WTC11 (cell line): ENCODE measurements around the gene SH3YL1. TPM values are rescaled to one million over a fixed set of nuclear protein-coding genes. Genes with fewer than 3 reads are reported as not detected.

Source experiments
- ATAC-seq: fragments of 200-7000 bp; cut with Tn5 transposase; 2 replicates; pipeline ENCODE4 v1.10.0; 2021; ENCODE audit warnings: mild to moderate bottlenecking, moderate library complexity
- CTCF ChIA-PET: fragments of 300-600 bp; sonication (Branson Sonifier 250); formaldehyde crosslinking; loops from one replicate; lab custom pipeline; 2021; ENCODE audit warnings: antibody characterized with exemption; lab: Charles Lee
- POLR2A ChIA-PET: fragments of 350-600 bp; sonication (Branson Sonifier 250); formaldehyde crosslinking; loops from one replicate; lab custom pipeline; 2021; ENCODE audit warnings: antibody characterized with exemption; lab: Charles Lee
- DNase-seq: peaks from one replicate; pipeline ENCODE4 v3.0.0; 2021; ENCODE audit warnings: low spot score
- H3K27ac Mint-ChIP-seq: 2 replicates; pipeline ENCODE4 v1.8.0; 2021; ENCODE audit warnings: mixed read lengths
- H3K27me3 Mint-ChIP-seq: 2 replicates; pipeline ENCODE4 v1.8.0; 2021; ENCODE audit warnings: low read depth, mild to moderate bottlenecking, moderate library complexity, mixed read lengths
- H3K36me3 Mint-ChIP-seq: 2 replicates; pipeline ENCODE4 v1.8.0; 2021; ENCODE audit warnings: mixed read lengths
- H3K4me1 Mint-ChIP-seq: 2 replicates; pipeline ENCODE4 v1.8.0; 2022; ENCODE audit warnings: mixed read lengths
- H3K4me3 Mint-ChIP-seq: 2 replicates; pipeline ENCODE4 v1.8.0; 2021; ENCODE audit warnings: mild to moderate bottlenecking, moderate library complexity, mixed read lengths
- H3K9me3 Mint-ChIP-seq: 2 replicates; pipeline ENCODE4 v1.8.0; 2021; ENCODE audit warnings: mixed read lengths
- ATF6 ChIP-seq: sonication (generic); formaldehyde crosslinking; IDR thresholded peaks from 2 replicates; pipeline ENCODE4 v1.8.1; 2023; ENCODE audit warnings: mild to moderate bottlenecking, missing genetic modification reagents
- FOXJ3 ChIP-seq: sonication (generic); formaldehyde crosslinking; IDR thresholded peaks from 2 replicates; pipeline ENCODE4 v1.9.0; 2021; ENCODE audit warnings: missing genetic modification reagents, mild to moderate bottlenecking, borderline replicate concordance
- JAZF1 ChIP-seq: fragments of 250-450 bp; sonication (Bioruptor Pico); IDR thresholded peaks from 2 replicates; pipeline ENCODE4 v1.9.0; 2021; ENCODE audit warnings: moderate library complexity, mild to moderate bottlenecking, inconsistent platforms
- JUN ChIP-seq: sonication (generic); formaldehyde crosslinking; IDR thresholded peaks from 2 replicates; pipeline ENCODE4 v1.8.0; 2023; ENCODE audit warnings: mild to moderate bottlenecking, missing genetic modification reagents
- MAX ChIP-seq: sonication (generic); formaldehyde crosslinking; IDR thresholded peaks from 2 replicates; pipeline ENCODE4 v1.8.0; 2022; ENCODE audit warnings: mild to moderate bottlenecking, missing genetic modification reagents
- NFE2L1 ChIP-seq: sonication (generic); formaldehyde crosslinking; IDR thresholded peaks from 2 replicates; pipeline ENCODE4 v1.8.1; 2023; ENCODE audit warnings: missing genetic modification reagents
- NR1H2 ChIP-seq: sonication (generic); formaldehyde crosslinking; IDR thresholded peaks from 2 replicates; pipeline ENCODE4 v1.9.0; 2021; ENCODE audit warnings: mild to moderate bottlenecking, moderate library complexity, missing genetic modification reagents
- NR2C2 ChIP-seq: sonication (generic); formaldehyde crosslinking; IDR thresholded peaks from 2 replicates; pipeline ENCODE4 v1.8.0; 2022; ENCODE audit warnings: mild to moderate bottlenecking, missing genetic modification reagents
- PREB ChIP-seq: sonication (generic); formaldehyde crosslinking; IDR thresholded peaks from 2 replicates; pipeline ENCODE4 v1.8.1; 2022; ENCODE audit warnings: mild to moderate bottlenecking, missing genetic modification reagents, moderate library complexity, borderline replicate concordance
- TP53 ChIP-seq: sonication (generic); formaldehyde crosslinking; IDR thresholded peaks from 2 replicates; pipeline ENCODE4 v1.8.1; 2023; ENCODE audit warnings: mild to moderate bottlenecking, missing genetic modification reagents
- ZBTB21 ChIP-seq: sonication (generic); formaldehyde crosslinking; IDR thresholded peaks from 2 replicates; pipeline ENCODE4 v1.8.1; 2023; ENCODE audit warnings: mild to moderate bottlenecking, missing genetic modification reagents, borderline replicate concordance
- total RNA-seq: library from RNA; stranded (reverse); gene quantifications from 3 replicates; pipeline ENCODE4 v1.2.3, GENCODE V29; 2021
- TF ChIP-seq, protein P1 (sequence below): sonication (generic); formaldehyde crosslinking; IDR thresholded peaks from 2 replicates; pipeline ENCODE4 v1.8.0; 2023; ENCODE audit warnings: missing genetic modification reagents, mild to moderate bottlenecking, borderline replicate concordance
- TF ChIP-seq, protein P2 (sequence below): fragments of 250-450 bp; sonication (Bioruptor Pico); IDR thresholded peaks from 2 replicates; pipeline ENCODE4 v1.9.0; 2021; ENCODE audit warnings: mild to moderate bottlenecking

SH3YL1 gene
- total RNA-seq, 1 experiment from 2014 or later: 26.4 TPM

GRCh38 chr2:234421-234820 is 29.4 kb downstream of the SH3YL1 start (continued):
- TF ChIP-seq NR1H2 (CRISPR knock-in tag) (no peak), MAX (CRISPR knock-in tag) (no peak), ZBTB21 (CRISPR knock-in tag) (no peak)

- peak overlapping the region; percentile 93; the same call in 1 of the 2 replicates for H3K27ac Mint-ChIP-seq
- ATAC-seq (peak; percentile 96), DNase-seq (peak; percentile 56)
- 0 out of 2 replicates have a peak overlapping the region, but pooled peaks have one; percentile 7 for H3K4me3 Mint-ChIP-seq
- POLR2A ChIA-PET: no interaction called here
- H3K27me3 Mint-ChIP-seq: no peaks in the 10 kb centered on the region
- peaks cover 5% of the 10 kb centered on the region for H3K36me3 Mint-ChIP-seq
- CTCF ChIA-PET: interaction anchor here (0.7 to 3.3 kb wide), 8 partner anchors 13 to 152 kb away, joined by 3 to 31 read pairs (median 3); partner anchors contain the start of gene ALKAL2
- no peaks in the 10 kb centered on the region for H3K9me3 Mint-ChIP-seq
- TF ChIP-seq, protein P1, sequence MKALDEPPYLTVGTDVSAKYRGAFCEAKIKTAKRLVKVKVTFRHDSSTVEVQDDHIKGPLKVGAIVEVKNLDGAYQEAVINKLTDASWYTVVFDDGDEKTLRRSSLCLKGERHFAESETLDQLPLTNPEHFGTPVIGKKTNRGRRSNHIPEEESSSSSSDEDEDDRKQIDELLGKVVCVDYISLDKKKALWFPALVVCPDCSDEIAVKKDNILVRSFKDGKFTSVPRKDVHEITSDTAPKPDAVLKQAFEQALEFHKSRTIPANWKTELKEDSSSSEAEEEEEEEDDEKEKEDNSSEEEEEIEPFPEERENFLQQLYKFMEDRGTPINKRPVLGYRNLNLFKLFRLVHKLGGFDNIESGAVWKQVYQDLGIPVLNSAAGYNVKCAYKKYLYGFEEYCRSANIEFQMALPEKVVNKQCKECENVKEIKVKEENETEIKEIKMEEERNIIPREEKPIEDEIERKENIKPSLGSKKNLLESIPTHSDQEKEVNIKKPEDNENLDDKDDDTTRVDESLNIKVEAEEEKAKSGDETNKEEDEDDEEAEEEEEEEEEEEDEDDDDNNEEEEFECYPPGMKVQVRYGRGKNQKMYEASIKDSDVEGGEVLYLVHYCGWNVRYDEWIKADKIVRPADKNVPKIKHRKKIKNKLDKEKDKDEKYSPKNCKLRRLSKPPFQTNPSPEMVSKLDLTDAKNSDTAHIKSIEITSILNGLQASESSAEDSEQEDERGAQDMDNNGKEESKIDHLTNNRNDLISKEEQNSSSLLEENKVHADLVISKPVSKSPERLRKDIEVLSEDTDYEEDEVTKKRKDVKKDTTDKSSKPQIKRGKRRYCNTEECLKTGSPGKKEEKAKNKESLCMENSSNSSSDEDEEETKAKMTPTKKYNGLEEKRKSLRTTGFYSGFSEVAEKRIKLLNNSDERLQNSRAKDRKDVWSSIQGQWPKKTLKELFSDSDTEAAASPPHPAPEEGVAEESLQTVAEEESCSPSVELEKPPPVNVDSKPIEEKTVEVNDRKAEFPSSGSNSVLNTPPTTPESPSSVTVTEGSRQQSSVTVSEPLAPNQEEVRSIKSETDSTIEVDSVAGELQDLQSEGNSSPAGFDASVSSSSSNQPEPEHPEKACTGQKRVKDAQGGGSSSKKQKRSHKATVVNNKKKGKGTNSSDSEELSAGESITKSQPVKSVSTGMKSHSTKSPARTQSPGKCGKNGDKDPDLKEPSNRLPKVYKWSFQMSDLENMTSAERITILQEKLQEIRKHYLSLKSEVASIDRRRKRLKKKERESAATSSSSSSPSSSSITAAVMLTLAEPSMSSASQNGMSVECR (CRISPR knock-in tag): no peak
- TF ChIP-seq JAZF1 (CRISPR knock-in tag) (no peak), TP53 (CRISPR knock-in tag) (no peak), ATF6 (CRISPR knock-in tag) (no peak), PREB (CRISPR knock-in tag) (no peak), FOXJ3 (no peak), JUN (CRISPR knock-in tag) (no peak), NR2C2 (CRISPR knock-in tag) (no peak), NFE2L1 (CRISPR knock-in tag) (no peak)
- TF ChIP-seq, protein P2, sequence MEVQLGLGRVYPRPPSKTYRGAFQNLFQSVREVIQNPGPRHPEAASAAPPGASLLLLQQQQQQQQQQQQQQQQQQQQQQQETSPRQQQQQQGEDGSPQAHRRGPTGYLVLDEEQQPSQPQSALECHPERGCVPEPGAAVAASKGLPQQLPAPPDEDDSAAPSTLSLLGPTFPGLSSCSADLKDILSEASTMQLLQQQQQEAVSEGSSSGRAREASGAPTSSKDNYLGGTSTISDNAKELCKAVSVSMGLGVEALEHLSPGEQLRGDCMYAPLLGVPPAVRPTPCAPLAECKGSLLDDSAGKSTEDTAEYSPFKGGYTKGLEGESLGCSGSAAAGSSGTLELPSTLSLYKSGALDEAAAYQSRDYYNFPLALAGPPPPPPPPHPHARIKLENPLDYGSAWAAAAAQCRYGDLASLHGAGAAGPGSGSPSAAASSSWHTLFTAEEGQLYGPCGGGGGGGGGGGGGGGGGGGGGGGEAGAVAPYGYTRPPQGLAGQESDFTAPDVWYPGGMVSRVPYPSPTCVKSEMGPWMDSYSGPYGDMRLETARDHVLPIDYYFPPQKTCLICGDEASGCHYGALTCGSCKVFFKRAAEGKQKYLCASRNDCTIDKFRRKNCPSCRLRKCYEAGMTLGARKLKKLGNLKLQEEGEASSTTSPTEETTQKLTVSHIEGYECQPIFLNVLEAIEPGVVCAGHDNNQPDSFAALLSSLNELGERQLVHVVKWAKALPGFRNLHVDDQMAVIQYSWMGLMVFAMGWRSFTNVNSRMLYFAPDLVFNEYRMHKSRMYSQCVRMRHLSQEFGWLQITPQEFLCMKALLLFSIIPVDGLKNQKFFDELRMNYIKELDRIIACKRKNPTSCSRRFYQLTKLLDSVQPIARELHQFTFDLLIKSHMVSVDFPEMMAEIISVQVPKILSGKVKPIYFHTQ (CRISPR knock-in tag): no peak
- H3K4me1 Mint-ChIP-seq: peaks cover 27% of the 10 kb centered on the region
These were observed 30.8 kb downstream of the SH3YL1 start for GRCh38 chr2:233030-233429.
